Measurements from ENCODE around the gene GLS2. TPM values are rescaled to one million over a fixed set of nuclear protein-coding genes. Genes with fewer than 3 reads are reported as not detected.
A peak's percentile ranks its signal among the peaks of the same experiment; 100 is the strongest.
"Not testable (repeated sequence)": the region's sequence is repeated elsewhere in the genome, so short reads cannot be mapped to it uniquely, and the experiment has no call there.

Gene GLS2
- total and polyA plus RNA-seq, 2 experiments from 2014 or later: 12.2 to 31.6 TPM

DNA sequence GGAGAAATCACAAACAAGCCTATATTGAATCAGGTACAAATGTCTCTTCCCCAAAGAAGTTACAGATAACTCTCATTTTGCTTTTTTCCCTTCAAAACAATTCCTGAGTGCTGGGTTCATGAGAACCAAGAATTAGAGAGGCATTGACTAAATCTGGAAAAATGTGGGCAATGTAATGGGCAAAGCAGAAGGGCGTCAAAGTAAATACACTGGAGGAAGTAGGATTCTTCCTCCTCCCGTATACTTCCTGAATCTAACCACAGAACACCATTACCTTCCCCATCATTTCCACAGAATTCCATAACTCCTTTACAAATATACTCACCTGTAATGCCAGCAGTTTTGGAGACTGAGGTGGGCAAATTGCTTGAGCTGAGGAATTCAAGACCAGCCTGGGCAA, 30.6 kb upstream of the GLS2 start (continued):
- TF ChIP-seq STAT1 (IDR thresholded peaks at IDR 0.05; ENCODE audit: unreplicated experiment) (no peak), CREB1 (CRISPR knock-in tag; IDR thresholded peaks at IDR 0.05; ENCODE audit: low read depth) (no peak), REST (IDR thresholded peaks at IDR 0.05; ENCODE audit: unreplicated experiment) (no peak)

- H3K4me2 ChIP-seq: no peak overlapping the region
- ATAC-seq (no peak), DNase-seq (ENCODE audit: low spot score) (no peak)
- no peaks in the 10 kb centered on the region for H3F3A ChIP-seq (replicated peaks; ENCODE audit: low read depth)
- no peak overlapping the region for H2AFZ ChIP-seq
- Mint-ChIP-seq H3K4me3 (no peak overlapping the region), H3K9me3 (no peaks in the 10 kb centered on the region), H3K27ac (no peak overlapping the region), H3K27me3 (ENCODE audit: insufficient read depth, low read depth, poor library complexity) (peaks cover 1% of the 10 kb centered on the region), H3K36me3 (ENCODE audit: low read depth) (no peaks in the 10 kb centered on the region), H3K4me1 (peaks cover 20% of the 10 kb centered on the region)
- no peaks in the 10 kb centered on the region for H3K9me2 ChIP-seq (ENCODE audit: insufficient read depth)
- no peaks in the 10 kb centered on the region for H4K20me1 ChIP-seq (replicated peaks; ENCODE audit: insufficient read depth)
- peaks cover 10% of the 10 kb centered on the region for H3K4me1 ChIP-seq (ENCODE audit: insufficient read depth)
- H3K4me3 ChIP-seq: no peak overlapping the region
- TF ChIP-seq ZNF331 (CRISPR knock-in tag; IDR thresholded peaks at IDR 0.05; ENCODE audit: low read depth) (no peak), NANOG (IDR thresholded peaks at IDR 0.05; ENCODE audit: borderline replicate concordance) (no peak), CREB1 (CRISPR knock-in tag; IDR thresholded peaks at IDR 0.05; ENCODE audit: low read depth) (no peak), JUNB (IDR thresholded peaks at IDR 0.05; ENCODE audit: unreplicated experiment) (no peak), POLR2AphosphoS5 (IDR thresholded peaks at IDR 0.05; ENCODE audit: low read depth) (no peak), STAT1 (IDR thresholded peaks at IDR 0.05; ENCODE audit: unreplicated experiment) (no peak)
- TF ChIP-seq, protein P1, sequence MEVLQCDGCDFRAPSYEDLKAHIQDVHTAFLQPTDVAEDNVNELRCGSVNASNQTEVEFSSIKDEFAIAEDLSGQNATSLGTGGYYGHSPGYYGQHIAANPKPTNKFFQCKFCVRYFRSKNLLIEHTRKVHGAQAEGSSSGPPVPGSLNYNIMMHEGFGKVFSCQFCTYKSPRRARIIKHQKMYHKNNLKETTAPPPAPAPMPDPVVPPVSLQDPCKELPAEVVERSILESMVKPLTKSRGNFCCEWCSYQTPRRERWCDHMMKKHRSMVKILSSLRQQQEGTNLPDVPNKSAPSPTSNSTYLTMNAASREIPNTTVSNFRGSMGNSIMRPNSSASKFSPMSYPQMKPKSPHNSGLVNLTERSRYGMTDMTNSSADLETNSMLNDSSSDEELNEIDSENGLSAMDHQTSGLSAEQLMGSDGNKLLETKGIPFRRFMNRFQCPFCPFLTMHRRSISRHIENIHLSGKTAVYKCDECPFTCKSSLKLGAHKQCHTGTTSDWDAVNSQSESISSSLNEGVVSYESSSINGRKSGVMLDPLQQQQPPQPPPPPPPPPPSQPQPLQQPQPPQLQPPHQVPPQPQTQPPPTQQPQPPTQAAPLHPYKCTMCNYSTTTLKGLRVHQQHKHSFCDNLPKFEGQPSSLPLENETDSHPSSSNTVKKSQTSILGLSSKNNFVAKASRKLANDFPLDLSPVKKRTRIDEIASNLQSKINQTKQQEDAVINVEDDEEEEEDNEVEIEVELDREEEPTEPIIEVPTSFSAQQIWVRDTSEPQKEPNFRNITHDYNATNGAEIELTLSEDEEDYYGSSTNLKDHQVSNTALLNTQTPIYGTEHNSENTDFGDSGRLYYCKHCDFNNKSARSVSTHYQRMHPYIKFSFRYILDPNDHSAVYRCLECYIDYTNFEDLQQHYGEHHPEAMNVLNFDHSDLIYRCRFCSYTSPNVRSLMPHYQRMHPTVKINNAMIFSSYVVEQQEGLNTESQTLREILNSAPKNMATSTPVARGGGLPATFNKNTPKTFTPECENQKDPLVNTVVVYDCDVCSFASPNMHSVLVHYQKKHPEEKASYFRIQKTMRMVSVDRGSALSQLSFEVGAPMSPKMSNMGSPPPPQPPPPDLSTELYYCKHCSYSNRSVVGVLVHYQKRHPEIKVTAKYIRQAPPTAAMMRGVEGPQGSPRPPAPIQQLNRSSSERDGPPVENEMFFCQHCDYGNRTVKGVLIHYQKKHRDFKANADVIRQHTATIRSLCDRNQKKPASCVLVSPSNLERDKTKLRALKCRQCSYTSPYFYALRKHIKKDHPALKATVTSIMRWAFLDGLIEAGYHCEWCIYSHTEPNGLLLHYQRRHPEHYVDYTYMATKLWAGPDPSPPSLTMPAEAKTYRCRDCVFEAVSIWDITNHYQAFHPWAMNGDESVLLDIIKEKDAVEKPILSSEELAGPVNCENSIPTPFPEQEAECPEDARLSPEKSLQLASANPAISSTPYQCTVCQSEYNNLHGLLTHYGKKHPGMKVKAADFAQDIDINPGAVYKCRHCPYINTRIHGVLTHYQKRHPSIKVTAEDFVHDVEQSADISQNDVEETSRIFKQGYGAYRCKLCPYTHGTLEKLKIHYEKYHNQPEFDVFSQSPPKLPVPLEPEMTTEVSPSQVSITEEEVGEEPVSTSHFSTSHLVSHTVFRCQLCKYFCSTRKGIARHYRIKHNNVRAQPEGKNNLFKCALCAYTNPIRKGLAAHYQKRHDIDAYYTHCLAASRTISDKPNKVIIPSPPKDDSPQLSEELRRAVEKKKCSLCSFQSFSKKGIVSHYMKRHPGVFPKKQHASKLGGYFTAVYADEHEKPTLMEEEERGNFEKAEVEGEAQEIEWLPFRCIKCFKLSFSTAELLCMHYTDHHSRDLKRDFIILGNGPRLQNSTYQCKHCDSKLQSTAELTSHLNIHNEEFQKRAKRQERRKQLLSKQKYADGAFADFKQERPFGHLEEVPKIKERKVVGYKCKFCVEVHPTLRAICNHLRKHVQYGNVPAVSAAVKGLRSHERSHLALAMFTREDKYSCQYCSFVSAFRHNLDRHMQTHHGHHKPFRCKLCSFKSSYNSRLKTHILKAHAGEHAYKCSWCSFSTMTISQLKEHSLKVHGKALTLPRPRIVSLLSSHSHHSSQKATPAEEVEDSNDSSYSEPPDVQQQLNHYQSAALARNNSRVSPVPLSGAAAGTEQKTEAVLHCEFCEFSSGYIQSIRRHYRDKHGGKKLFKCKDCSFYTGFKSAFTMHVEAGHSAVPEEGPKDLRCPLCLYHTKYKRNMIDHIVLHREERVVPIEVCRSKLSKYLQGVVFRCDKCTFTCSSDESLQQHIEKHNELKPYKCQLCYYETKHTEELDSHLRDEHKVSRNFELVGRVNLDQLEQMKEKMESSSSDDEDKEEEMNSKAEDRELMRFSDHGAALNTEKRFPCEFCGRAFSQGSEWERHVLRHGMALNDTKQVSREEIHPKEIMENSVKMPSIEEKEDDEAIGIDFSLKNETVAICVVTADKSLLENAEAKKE (CRISPR knock-in tag; IDR thresholded peaks at IDR 0.05): no peak
- H3K27me3 ChIP-seq (ENCODE audit: insufficient read depth): 0 out of 2 replicates have a peak, but pooled peaks cover 1% of the 10 kb centered on the region
- H3K36me3 ChIP-seq (ENCODE audit: insufficient read depth): no peaks in the 10 kb centered on the region
- H3K79me2 ChIP-seq (replicated peaks; ENCODE audit: insufficient read depth): peaks cover 7% of the 10 kb centered on the region; the same call in 1 of the 2 replicates
- H3K27ac ChIP-seq (ENCODE audit: low read depth): no peak overlapping the region
These were observed 29.9 kb upstream of the GLS2 start for GRCh38 chr12:56517854-56518253.

DNA sequence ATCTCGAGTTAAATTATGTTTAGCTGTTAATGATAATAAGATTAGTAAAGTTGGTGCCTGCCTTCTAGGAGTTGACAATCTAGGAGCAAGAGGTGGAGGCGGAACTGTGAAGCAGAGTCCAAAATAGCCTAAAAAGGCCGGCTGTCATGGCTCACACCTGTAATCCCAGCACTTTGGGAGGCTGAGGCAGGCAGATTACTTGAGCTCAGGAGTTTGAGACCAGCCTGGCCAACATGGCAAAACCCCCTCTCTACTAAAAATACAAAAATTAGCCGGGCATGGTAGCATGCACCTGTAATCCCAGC, 26.0 kb upstream of the GLS2 start:
- H3K4me3 ChIP-seq; H3K79me2 ChIP-seq (replicated peaks; ENCODE audit: insufficient read depth); H3K36me3 ChIP-seq (ENCODE audit: insufficient read depth); H3K4me1 ChIP-seq (ENCODE audit: insufficient read depth); H3K36me3 Mint-ChIP-seq (ENCODE audit: low read depth); H3K27me3 ChIP-seq (ENCODE audit: insufficient read depth); H4K20me1 ChIP-seq (replicated peaks; ENCODE audit: insufficient read depth); H3K9me3 Mint-ChIP-seq; H3K4me2 ChIP-seq; H3K27me3 Mint-ChIP-seq (ENCODE audit: insufficient read depth, low read depth, poor library complexity); H2AFZ ChIP-seq; H3K27ac Mint-ChIP-seq; H3K9me2 ChIP-seq (ENCODE audit: insufficient read depth); H3K4me3 Mint-ChIP-seq; DNase-seq (ENCODE audit: low spot score); H3K4me1 Mint-ChIP-seq; H3F3A ChIP-seq (replicated peaks; ENCODE audit: low read depth); H3K27ac ChIP-seq (ENCODE audit: low read depth): not testable (repeated sequence)
- ATAC-seq: peak; percentile 29
